Measurements from ENCODE around the gene DSG4. TPM values are rescaled to one million over a fixed set of nuclear protein-coding genes. Genes with fewer than 3 reads are reported as not detected.
"Not testable (repeated sequence)": the region's sequence is repeated elsewhere in the genome, so short reads cannot be mapped to it uniquely, and the experiment has no call there.

Gene DSG4
- total RNA-seq (not detected), polyA plus RNA-seq (not detected)
- long read RNA-seq, donor 1, result 0 reads
- long read RNA-seq, donor 2, result 0 reads
- long read RNA-seq, donor 3, result 0 reads

- H3K4me3 ChIP-seq, result no peak within 1 kb of the TSS
Measured at GRCh38 chr18:31376477-31376876, at the start of gene DSG4. Gene DSG4 (plus strand): TSS chr18:31376777. CDS start chr18:31376912, 135 bp downstream.

GRCh38 chr18:31329787-31330438, 46.7 kb upstream of the DSG4 start:
- TF ChIP-seq POLR2A (IDR thresholded peaks at IDR 0.05) (no peak), CTCF (IDR thresholded peaks at IDR 0.05) (no peak)
- Histone ChIP-seq H3K36me3 (no peaks in the 10 kb centered on the region), H3K4me1 (no peaks in the 10 kb centered on the region), H3K9me3 (no peaks in the 10 kb centered on the region), H3K27ac (no peak overlapping the region), H3K4me3 (no peak overlapping the region), H3K27me3 (no peaks in the 10 kb centered on the region)
- WGBS, 4 donors, result 77 to 81% (median 78%) methylated on average over 7 of the region's 7 CpGs
- DNase-seq, result no peak
- intact Hi-C loops (cut with DNase I), result no loop called here
- ATAC-seq, result no peak

More at GRCh38 chr18:31376477-31376876, at the start of gene DSG4:
- Histone ChIP-seq H3K9me3 (no peaks in the 10 kb centered on the region), H3K27me3 (no peaks in the 10 kb centered on the region), H3K4me1 (no peaks in the 10 kb centered on the region), H3K27ac (no peak within 1 kb of the TSS), H3K36me3 (no peaks in the 10 kb centered on the region)
- ATAC-seq (no peak), DNase-seq (no peak)
- 91 to 95% (median 94%) methylated on average over 3 of the region's 3 CpGs for WGBS, 4 donors
- intact Hi-C loops (cut with DNase I), result loop anchor here in 1 of 10 donors (10.0 kb wide), 1 partner anchor 72 kb away; no protein-coding TSS in a partner anchor
- TF ChIP-seq CTCF (IDR thresholded peaks at IDR 0.05) (no peak), POLR2A (IDR thresholded peaks at IDR 0.05) (no peak)

GRCh38 chr18:31343454-31343853, 33.1 kb upstream of the DSG4 start:
- Histone ChIP-seq H3K27me3 (no peaks in the 10 kb centered on the region), H3K4me3 (no peak overlapping the region), H3K4me1 (no peaks in the 10 kb centered on the region), H3K27ac (no peak overlapping the region), H3K36me3 (no peaks in the 10 kb centered on the region), H3K9me3 (no peaks in the 10 kb centered on the region)
- no peak for TF ChIP-seq CTCF (IDR thresholded peaks at IDR 0.05)
- TF ChIP-seq POLR2A (IDR thresholded peaks at IDR 0.05), result no peak
- intact Hi-C loops (cut with DNase I), result no loop called here
- 90 to 94% (median 91%) methylated on average over 4 of the region's 4 CpGs for WGBS, 4 donors
- no peak for ATAC-seq
- DNase-seq, result no peak

- H3K27ac ChIP-seq; H3K36me3 ChIP-seq; intact Hi-C loops (cut with DNase I); H3K4me3 ChIP-seq; H3K9me3 ChIP-seq; H3K4me1 ChIP-seq; ATAC-seq; H3K27me3 ChIP-seq; DNase-seq: not testable (repeated sequence)
- 67 to 93% (median 74%) methylated on average over 4 to 8 of the region's 17 CpGs; no CpG with 5 or more reads in 1 of the 4 donors for WGBS, 4 donors
Measured at GRCh38 chr18:31353336-31353735, 23.2 kb upstream of the DSG4 start.

- intact Hi-C loops (cut with DNase I), result no loop called here
- DNase-seq (no peak), ATAC-seq (no peak)
- no peaks in the 10 kb centered on the region for H3K36me3 ChIP-seq
- no peak overlapping the region for H3K4me3 ChIP-seq
- H3K27me3 ChIP-seq, result no peaks in the 10 kb centered on the region
- no peaks in the 10 kb centered on the region for H3K4me1 ChIP-seq
- no peaks in the 10 kb centered on the region for H3K9me3 ChIP-seq
- TF ChIP-seq POLR2A (IDR thresholded peaks at IDR 0.05) (no peak), CTCF (IDR thresholded peaks at IDR 0.05) (no peak)
- 94 to 98% (median 96%) methylated on average over 7 to 8 of the region's 8 CpGs for WGBS, 4 donors
- H3K27ac ChIP-seq, result no peak overlapping the region
Measured at GRCh38 chr18:31354990-31355389, 21.6 kb upstream of the DSG4 start.
